DOHH2 (cell line): ENCODE measurements around the gene DDX21.

ENCODE experiments used
- CTCF ChIP-seq: fragments of 200-600 bp; sonication (generic); IDR thresholded peaks from one replicate; pipeline ENCODE4 v1.5.1; 2014; ENCODE audit warnings: antibody characterized with exemption, mild to moderate bottlenecking, low read depth, low read length; ENCODE audit not compliant: poor library complexity, severe bottlenecking
- EZH2phosphoT487 ChIP-seq: fragments of 200-600 bp; sonication (generic); IDR thresholded peaks from 2 replicates; pipeline ENCODE4 v1.6.1; 2017; ENCODE audit warnings: borderline replicate concordance, mild to moderate bottlenecking, antibody characterized with exemption, low read length, moderate library complexity, mixed read lengths

GRCh38 chr10:69005704-69006485, 49.9 kb downstream of the DDX21 start:
- TF ChIP-seq CTCF: no peak
- TF ChIP-seq EZH2phosphoT487: no peak
